Measurements from ENCODE around the gene BNC2.

DNA sequence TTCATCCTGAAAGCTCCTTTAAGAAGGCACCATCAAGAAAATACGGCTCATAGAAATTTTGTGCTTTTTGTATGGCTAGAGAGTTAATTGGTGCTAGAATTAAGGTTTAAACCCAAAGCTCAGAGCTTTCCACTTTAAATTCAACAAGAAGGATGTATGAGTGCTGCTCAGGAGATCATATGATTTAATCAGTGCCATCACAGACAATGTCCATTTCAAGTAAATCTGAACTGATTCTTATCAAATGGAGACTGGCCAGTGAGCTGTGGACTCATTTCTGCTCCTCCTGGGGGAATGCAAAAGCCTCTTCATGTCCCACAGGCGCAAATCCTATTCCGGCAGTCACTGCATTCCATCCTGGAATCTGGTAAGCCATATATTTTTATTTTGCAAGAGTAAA, 327.2 kb downstream of the BNC2 start:
- TF ChIP-seq CTCF (IDR thresholded peaks at IDR 0.05) (no peak), POLR2A (IDR thresholded peaks at IDR 0.05) (no peak)
